Stomach (tissue), 9 donors: ENCODE results near the gene PRKCA. TPM values are rescaled to one million over a fixed set of nuclear protein-coding genes. Genes with fewer than 3 reads are reported as not detected.

ENCODE experiments used
- DNase-seq, 2 donors: peaks; one replicate each; pipeline versions ENCODE4 v3.0.0 to v3.0.0-alpha.2; 2013 to 2019
- H3K27ac ChIP-seq, 5 donors: fragments of 200-600 bp in 4 of 5; sonication (generic) in 4 of 5; one replicate each; pipeline ENCODE4 v1.5.1; 2013 to 2019; ENCODE audit warnings: mild to moderate bottlenecking in 1 of 5, moderate library complexity in 1 of 5
- H3K27me3 ChIP-seq, 3 donors: fragments of 200-600 bp; sonication (generic); one replicate each; pipeline ENCODE4 v1.5.1; 2017 to 2019; ENCODE audit warnings: mixed run types in 1 of 3
- H3K36me3 ChIP-seq, 4 donors: fragments of 200-600 bp; sonication (generic); 1 replicate in 3 of 4; 2 replicates in 1 of 4; pipeline ENCODE4 v1.5.1; 2016 to 2019
- H3K4me1 ChIP-seq, 4 donors: fragments of 200-600 bp; sonication (generic); one replicate each; pipeline ENCODE4 v1.5.1; 2016 to 2019
- H3K4me3 ChIP-seq, 4 donors: fragments of 200-600 bp; sonication (generic) in 3 of 4; one replicate each; pipeline ENCODE4 v1.5.1; 2016 to 2019; ENCODE audit warnings: mild to moderate bottlenecking in 1 of 4
- H3K9me3 ChIP-seq, 4 donors: fragments of 200-600 bp; sonication (generic); one replicate each; pipeline ENCODE4 v1.5.1; 2016 to 2019
- CTCF ChIP-seq, 7 experiments: fragments of 450-650 bp in 4 of 7; fragments of 200-600 bp in 3 of 7; sonication (generic) in 3 of 7; IDR thresholded peaks; one replicate each; pipeline ENCODE4 v1.5.1; 2016 to 2019; ENCODE audit warnings: antibody characterized with exemption in 7 of 7, control low read depth in 2 of 7, mild to moderate bottlenecking in 1 of 7
- EP300 ChIP-seq: sonication (generic); formaldehyde crosslinking; IDR thresholded peaks from one replicate; pipeline ENCODE4 v1.6.1; 2017; ENCODE audit warnings: antibody characterized with exemption
- POLR2A ChIP-seq, 4 donors: fragments of 450-650 bp; IDR thresholded peaks; one replicate each; pipeline ENCODE4 v1.6.1; 2016; ENCODE audit warnings: antibody characterized with exemption in 4 of 4, control low read depth in 2 of 4, mild to moderate bottlenecking in 1 of 4, moderate library complexity in 1 of 4
- POLR2AphosphoS5 ChIP-seq, 3 donors: sonication (generic); formaldehyde crosslinking; IDR thresholded peaks; one replicate each; pipeline ENCODE4 v1.6.1; 2016; ENCODE audit warnings: antibody characterized with exemption in 3 of 3
- WGBS, 5 donors: extraction: QIAGEN DNeasy Blood & Tissue Kit in 3 of 5; methylation state at CpG; one replicate each; pipeline versions ENCODE4 v1.1.5 to v1.1.7; 2013 to 2018; 5-methylcytosine and 5-hydroxymethylcytosine counted together
- intact Hi-C: fragments of 100-400 bp; cut with DNase I; formaldehyde crosslinking; loops from one replicate; pipeline ENCODE4 v1.15.1; 2023; ENCODE audit warnings: low total_unique reads
- polyA plus RNA-seq, 3 donors: library from polyadenylated mRNA; stranded (reverse); fragments of 200-250 nt; gene quantifications; one replicate each; pipeline ENCODE4 v1.2.3, GENCODE V29; 2013
- total RNA-seq, 5 donors: library from RNA; depleted of rRNA; stranded (reverse); fragments of >200 nt; gene quantifications; one replicate each; pipeline versions ENCODE4 v1.1.0 to v1.2.3, GENCODE V29; 2014 to 2016
- donor health status: healthy with polysubstance abuse.
- donor health status: Bipolar disorder and iron deficiency.
- donor health status: healthy.

Gene PRKCA
- total and polyA plus RNA-seq, 8 donors, result 2.1 to 41.1 (median 12.2) TPM

- peak overlapping the region in 3 of 5 donors; percentile 78 to 89 (median 84) for H3K27ac ChIP-seq
- no peaks in the 10 kb centered on the region for H3K36me3 ChIP-seq
- peaks cover 9 to 40% (median 33%) of the 10 kb centered on the region in 4 donors for H3K4me1 ChIP-seq
- DNase-seq, result no peak
- peak overlapping the region; percentile 74 to 95 (median 92) for H3K4me3 ChIP-seq
- intact Hi-C loops, result no loop called here
- H3K9me3 ChIP-seq, result no peaks in the 10 kb centered on the region
- H3K27me3 ChIP-seq, result no peaks in the 10 kb centered on the region
- 31 to 40% (median 33%) methylated on average over 14 of the region's 14 CpGs for WGBS, 5 donors
- TF ChIP-seq EP300, result no peak
- TF ChIP-seq POLR2A (IDR thresholded peaks at IDR 0.05), result no peak
- no peak for TF ChIP-seq POLR2AphosphoS5 (IDR thresholded peaks at IDR 0.05)
- TF ChIP-seq CTCF (IDR thresholded peaks at IDR 0.05), result no peak
These were observed 998 bp upstream of the PRKCA start for GRCh38 chr17:66301367-66301863.

- WGBS, 5 donors, result 0 to 1% (median 1%) methylated on average over 3 to 91 of the region's 91 CpGs
- Histone ChIP-seq H3K4me1 (peaks cover 12 to 49% (median 37%) of the 10 kb centered on the region in 4 donors), H3K9me3 (no peaks in the 10 kb centered on the region), H3K27me3 (no peaks in the 10 kb centered on the region), H3K27ac (peak overlapping the region; percentile 82 to 89 (median 85)), H3K4me3 (peak overlapping the region; percentile 74 to 95 (median 92)), H3K36me3 (no peaks in the 10 kb centered on the region)
- TF ChIP-seq EP300 (no peak), POLR2AphosphoS5 (IDR thresholded peaks at IDR 0.05) (peak in 2 of 3 donors; percentile 15 to 56)
- peak; percentile 68 to 84 for DNase-seq
- intact Hi-C loops, result no loop called here
These were observed 581 bp downstream of the PRKCA start for GRCh38 chr17:66302761-66303626.

GRCh38 chr17:66304304-66305174 is 2.1 kb downstream of the PRKCA start:
- WGBS, 5 donors, result 42 to 57% (median 51%) methylated on average over 14 of the region's 14 CpGs
- Histone ChIP-seq H3K4me3 (peak overlapping the region; percentile 74 to 95 (median 92)), H3K4me1 (peaks cover 12 to 56% (median 41%) of the 10 kb centered on the region in 4 donors), H3K27ac (peak overlapping the region; percentile 11 to 89 (median 84)), H3K9me3 (no peaks in the 10 kb centered on the region), H3K36me3 (no peaks in the 10 kb centered on the region), H3K27me3 (no peaks in the 10 kb centered on the region)
- DNase-seq, result peak in 1 of 2 donors; percentile 30
- TF ChIP-seq CTCF (IDR thresholded peaks at IDR 0.05) (no peak), POLR2AphosphoS5 (IDR thresholded peaks at IDR 0.05) (no peak), EP300 (no peak), POLR2A (IDR thresholded peaks at IDR 0.05) (no peak)
- intact Hi-C loops, result no loop called here

- intact Hi-C loops, result no loop called here
- Histone ChIP-seq H3K9me3 (no peaks in the 10 kb centered on the region), H3K36me3 (no peaks in the 10 kb centered on the region), H3K4me3 (no peak overlapping the region), H3K4me1 (peaks cover 11 to 63% (median 42%) of the 10 kb centered on the region in 4 donors), H3K27ac (peak overlapping the region in 3 of 5 donors; percentile 4 to 89 (median 86)), H3K27me3 (no peaks in the 10 kb centered on the region)
- WGBS, 5 donors, result 64 to 78% (median 68%) methylated on average over 5 of the region's 5 CpGs
- TF ChIP-seq CTCF (IDR thresholded peaks at IDR 0.05), result no peak
- TF ChIP-seq EP300, result no peak
- no peak for TF ChIP-seq POLR2A (IDR thresholded peaks at IDR 0.05)
- no peak for DNase-seq
These were observed 4.0 kb downstream of the PRKCA start for GRCh38 chr17:66306446-66306845.
